ENCODE measurements around the gene MRC1.

Gene MRC1

DNA sequence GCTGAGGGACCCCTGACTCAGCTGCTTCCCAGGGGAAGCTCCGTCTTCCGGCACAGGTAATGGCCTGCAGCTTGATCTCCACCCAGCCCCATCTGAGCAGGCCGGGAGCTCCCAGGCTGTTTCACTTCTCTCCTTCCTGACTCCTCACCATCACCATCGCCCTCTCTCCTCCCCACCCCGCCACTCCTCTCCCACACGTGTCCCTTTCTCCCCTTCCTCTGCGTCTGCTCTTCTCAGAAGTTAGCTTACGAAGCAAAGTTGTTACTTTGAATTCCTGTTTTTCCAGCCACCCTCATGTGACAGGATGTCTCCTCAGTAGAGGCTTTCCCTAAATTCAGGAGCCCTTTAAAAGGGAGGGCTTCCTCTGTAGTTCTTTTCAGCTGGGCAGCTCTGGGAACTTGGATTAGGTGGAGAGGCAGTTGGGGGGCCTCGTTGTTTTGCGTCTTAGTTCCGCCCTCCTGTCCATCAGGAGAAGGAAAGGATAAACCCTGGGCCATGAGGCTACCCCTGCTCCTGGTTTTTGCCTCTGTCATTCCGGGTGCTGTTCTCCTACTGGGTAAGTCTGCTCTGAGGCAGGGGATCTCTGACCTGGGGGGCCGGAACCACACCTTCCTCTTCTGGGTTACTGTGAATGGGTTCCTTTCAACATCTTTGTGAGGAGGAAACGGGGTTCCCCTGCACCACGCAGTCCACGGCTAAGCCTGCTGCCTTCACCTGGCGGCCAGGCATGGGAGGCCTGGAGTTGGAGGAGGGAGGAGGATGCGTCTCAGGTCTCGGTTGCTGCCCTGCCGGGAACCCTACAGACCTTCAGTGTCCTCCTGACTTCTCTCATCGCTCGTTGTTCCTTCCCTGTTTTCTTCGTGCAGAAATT is at the start of gene MRC1:
MRC1 (plus strand) TSS at position 378 of the 871 bp plus-strand sequence; CDS start at position 496, 118 bp downstream.
- no peak for DNase-seq

GRCh38 chr10:17764142-17764541 is 45.0 kb upstream of the MRC1 start:
- no peak for DNase-seq

DNA sequence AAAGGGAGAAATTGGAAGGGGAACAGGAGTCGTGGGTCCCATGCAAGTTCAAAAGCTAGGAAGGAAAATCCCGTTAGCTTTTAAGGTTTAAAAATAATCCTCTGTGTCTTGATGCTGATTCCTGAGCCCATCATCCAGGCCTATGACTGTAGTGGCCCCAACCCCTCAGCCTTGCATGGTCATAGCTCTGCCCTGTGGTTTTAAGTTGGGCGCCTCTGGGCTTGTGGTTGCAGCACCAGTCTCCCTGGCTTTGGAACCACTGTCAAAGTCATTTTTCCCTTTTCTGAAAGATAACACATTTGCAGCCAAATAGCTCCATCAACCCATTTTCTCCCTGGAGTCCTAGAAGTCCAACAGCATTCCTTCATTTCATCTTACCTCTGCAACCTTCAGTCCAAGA is 43.5 kb upstream of the MRC1 start:
- DNase-seq: no peak

DNA sequence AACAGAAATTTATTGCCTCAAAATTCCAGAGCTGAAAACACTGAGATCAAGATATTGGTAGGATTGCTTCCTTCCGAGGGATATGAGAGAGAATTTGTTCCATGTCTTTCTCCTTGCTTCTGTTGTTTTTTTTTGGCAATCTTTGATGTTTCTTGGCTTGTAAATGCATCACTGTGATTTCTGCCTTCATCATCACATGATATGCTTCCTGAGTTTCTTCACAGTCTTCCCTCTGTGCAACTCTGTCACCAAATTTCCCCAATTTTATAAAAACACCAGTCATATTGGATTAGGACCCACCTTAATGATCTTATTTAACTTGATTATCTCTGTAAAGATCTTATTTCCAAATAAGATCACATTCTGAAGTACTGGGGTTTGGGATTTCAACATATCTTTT is 42.4 kb upstream of the MRC1 start:
- DNase-seq: no peak

DNA sequence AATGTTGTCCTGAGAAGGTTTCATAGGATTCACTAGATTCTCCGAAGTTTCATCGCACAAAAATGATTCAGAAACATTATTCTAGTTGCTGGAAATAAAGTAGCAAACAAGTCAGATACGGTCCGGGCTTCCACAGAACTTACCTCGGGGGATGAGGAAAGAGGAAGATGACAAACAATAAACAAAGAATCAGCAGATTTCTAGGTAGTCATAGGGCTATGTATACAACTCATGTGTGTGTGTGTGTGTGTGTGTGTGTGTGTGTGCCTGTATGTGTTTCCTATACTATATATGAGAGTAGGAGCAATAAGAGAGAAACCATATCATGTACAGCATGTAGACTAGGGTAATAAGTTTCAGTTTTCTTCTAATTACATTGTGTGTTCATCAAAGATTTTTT is 40.7 kb upstream of the MRC1 start:
- no peak for DNase-seq

DNA sequence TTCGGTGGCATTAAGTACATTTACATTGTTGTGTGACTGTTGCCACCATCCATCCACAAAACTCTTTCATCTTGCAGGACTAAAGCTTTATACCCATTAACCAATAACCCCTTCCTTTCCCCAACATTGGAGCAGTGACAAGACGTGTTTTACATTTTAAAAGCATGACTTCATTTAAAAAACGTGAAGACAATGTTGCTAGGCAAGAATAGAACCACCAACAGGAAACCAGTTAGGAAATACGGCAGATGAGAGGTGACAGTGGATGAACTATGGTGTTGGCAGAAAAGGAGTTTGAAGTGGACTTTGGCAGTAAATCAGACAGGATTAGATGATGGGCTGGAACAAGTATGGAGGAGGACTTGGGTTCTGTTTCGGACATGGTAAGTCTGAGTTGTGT is 40.2 kb upstream of the MRC1 start:
- DNase-seq: no peak

GRCh38 chr10:17771017-17771416 is 38.1 kb upstream of the MRC1 start:
- no peak for DNase-seq

- DNase-seq: no peak
Observed at GRCh38 chr10:17779784-17780183, 29.4 kb upstream of the MRC1 start.

DNA sequence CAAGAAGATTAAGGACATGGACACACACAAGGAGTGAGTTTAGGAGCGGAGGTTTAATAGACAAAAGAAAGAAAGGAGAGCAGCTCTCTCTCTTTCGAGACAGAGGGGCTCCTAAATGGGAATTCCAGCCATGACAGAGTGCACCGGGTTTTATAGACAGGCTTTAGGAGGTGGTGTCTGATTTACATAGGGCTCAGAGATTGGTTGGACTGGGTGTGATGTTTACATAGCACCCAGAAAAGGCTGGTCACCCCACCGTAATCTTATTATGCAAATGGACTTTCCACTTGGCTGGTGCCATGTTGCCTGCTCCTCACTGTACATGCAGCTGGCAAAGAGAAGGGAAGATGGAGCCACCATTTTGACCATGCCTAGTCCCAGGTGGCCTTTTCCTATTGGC is 28.4 kb upstream of the MRC1 start:
- DNase-seq: no peak

DNA sequence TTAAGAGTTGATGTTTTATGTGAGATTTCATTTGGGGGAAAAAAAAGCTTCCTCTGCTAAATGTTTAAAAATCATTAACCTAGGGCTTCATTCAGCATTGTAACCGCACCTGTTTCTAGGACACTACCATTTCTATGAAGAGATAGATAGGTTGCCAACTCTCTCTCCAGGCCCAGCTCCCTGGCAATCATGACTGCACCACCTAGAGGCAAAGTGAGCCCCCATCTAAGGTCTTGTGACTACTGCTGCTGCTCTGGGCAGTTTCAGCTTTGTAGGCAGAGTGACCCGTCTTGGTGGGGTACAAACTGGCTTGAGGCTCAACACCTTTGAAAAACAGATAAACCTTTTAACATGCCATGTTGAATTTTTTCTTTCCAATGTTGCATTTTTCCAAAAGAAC is 27.3 kb upstream of the MRC1 start:
- DNase-seq: no peak

GRCh38 chr10:17782921-17783665 is 26.1 kb upstream of the MRC1 start:
- DNase-seq: no peak

DNA sequence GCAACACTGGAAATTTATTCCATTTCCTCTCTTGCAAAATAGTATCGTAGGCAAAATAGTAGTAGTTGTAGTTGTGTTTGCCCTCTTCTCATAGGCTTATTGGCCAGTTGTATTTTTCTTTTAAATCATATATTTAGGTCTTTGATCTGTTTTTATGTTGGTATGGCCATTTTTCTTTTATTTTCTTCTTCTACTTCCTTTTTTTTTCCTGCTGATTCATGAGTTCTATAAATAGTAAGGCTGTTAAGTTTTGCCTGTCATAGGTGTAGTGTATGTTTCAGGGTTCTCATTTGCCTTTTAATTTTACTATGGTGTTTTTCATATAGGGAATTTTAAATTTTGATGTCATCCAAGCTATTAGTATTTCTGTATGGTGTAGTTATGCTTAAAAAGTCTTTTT is 25.4 kb upstream of the MRC1 start:
- DNase-seq: no peak

DNA sequence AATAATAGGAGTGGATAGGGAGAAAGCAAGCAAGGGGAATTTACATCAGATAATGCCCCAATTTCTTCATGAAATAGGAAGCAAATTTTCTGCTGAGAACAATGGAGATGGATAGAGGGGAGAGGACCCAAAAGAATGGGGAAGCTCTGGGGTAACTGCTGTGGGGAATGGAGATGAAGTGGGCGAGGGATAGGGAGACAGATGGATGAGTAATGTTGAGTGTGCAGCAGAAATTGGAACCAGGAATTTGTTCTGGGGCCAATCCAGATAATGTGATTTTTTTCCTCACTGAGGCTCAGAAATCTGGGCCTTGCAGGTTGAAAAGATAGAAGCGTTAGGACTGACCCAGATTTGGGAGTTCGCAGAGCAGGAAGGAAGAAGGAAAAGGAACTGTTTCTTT is 24.5 kb upstream of the MRC1 start:
- no peak for DNase-seq

DNA sequence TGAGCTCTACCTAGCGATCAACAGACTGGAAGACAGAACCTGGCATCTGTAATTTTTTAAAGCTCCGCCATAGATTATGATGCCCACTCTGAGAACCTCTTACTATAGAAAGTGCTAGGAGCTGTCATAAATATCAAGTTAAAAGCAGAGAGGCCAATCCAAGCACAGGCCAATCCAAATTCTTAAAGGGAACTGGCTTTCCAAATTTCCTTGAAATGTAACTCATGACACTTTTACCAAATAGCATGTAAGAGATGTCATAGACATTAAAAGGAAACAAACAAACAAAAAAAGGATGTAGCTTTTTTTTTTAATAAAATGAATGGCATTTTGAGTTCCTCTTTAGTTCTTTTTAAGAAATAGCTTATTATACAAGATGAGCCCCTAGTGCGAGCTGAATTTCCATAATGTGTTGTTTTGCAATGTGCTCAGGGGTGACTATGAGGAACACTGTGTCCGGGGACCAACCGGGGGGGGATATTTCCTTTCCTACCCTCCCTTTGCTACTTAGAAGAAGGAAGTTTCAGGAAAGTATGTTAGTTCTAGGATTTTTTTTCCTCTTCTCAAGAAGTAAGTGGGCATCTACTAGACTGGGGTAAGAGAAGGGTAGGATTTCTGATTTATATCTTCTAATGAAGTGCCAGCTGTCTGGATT is 23.7 kb upstream of the MRC1 start:
- DNase-seq: no peak

DNA sequence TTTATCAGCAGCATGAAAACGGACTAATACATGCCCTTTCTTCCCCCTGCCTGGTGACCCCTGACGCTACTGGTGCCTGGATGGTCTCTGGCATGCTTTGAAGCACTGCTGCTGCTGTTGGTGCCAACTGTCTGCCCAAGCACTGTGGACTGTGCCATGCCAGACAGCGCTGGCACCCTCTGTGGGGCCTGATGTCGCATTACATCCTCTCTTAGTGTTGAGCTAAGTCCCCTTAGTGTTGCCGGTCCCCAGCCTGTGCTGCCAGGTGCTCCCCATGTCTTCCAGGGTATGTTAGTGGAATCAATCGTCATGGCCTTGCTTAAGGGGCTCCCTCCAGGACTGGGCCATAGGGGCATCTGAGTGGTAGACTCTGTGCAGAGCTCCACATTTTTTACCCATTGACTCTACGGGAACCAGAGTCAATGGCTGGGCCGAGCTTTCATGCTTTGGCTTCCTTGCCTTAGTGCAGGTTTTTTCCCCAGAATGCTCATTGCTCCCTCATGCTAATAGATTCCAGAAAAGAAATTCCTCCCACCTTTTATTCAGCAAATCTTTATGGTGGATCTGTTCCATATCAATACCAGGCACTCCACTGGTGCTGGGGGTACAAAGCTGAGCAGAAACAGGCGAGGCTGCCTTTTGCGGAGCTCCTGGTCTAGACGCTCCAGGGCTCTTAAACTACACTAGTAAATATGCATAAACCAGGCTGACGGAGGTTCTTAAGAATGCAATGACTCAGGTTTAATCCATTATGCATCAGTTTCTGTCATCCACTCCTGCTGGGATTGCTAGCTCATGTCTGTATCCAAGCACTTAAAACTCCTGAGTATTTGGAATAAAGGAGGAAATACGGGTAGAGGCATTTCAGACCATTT is 21.8 kb upstream of the MRC1 start:
- no peak for DNase-seq

DNA sequence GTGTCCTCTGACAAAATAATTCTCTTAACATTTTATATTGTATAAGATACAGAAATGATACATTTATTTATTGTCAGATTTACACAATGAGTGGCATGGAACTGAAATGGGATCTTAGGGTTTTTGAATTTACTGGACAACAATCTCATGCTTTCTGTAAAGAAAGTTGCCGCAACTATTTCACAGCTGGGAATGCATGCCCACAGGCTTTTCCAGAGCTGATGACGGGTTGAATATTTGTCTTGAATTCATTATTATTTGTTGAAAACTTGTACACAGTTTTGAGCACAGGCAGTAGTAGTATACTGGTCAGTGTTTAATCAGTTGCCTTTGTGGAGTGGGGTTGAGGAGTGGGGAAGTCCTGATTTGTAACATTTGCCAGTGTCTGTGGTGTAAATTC is 20.5 kb upstream of the MRC1 start:
- no peak for DNase-seq

- DNase-seq: no peak
Observed at GRCh38 chr10:17789396-17789795, 19.8 kb upstream of the MRC1 start.

DNA sequence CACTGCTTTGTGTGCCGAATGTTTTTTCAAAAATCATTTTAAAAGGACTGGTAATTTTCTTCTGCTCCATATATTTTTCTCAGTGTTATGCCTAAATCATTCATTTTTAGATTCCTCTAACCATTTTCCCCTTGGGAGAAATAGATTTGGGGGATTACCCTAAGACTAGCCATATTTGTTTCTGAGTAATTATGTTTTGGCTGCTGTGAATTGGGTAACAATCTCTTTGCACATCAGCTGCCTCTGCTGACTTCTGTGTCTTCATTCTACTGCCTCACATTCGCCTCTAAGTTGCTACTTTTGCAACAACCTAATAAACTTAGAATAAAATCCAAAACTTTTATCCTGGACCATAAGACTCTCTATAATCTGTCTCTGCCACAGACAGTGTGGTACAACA is 18.5 kb upstream of the MRC1 start:
- no peak for DNase-seq

GRCh38 chr10:17792991-17793390 is 16.2 kb upstream of the MRC1 start:
- no peak for DNase-seq

GRCh38 chr10:17793823-17794644 is 15.1 kb upstream of the MRC1 start:
- DNase-seq: no peak

DNA sequence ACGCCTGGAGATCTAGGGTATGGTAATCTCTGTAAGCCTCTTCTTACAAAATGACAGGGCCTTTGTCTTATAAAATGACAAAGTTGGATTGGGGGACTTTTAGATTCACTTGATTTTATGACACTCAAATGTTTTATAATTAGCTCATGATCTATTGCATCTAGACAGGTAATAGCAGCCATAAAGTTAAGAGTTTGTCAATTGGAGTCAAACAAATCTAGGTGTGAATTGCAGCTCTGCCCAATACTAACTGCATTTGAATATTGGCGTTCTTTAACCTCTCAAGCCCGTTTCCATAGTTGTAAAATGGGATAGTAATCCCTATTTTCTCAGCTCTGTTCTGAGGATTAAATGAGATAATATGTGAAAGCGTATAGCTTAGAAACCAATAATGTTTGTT is 14.1 kb upstream of the MRC1 start:
- DNase-seq: no peak

Measured in KG1 (cell line).